ENCODE results near the gene USP38.

DNA sequence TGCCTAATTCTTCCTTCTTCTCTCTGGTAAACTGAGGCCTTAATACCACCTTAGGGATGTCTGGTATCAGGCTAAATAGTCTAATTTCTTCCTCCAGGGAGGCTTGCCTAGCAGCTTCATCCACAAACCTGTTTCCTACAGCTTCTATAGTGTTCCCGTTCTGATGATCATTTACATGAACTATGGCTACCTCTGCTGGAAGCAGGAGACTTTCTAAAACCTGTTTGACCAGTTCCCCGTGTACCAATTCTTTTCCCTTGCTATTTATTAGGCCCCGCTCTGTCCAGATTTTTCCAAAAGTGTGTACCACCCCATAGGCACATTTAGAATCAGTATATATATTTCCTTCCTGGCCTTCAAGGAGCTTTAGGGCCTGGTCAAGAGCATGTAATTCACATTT lies 5.8 kb upstream of the USP38 start:
- TF ChIP-seq CEBPB (IDR thresholded peaks at IDR 0.05; ENCODE audit: low read depth): no peak
- no peak for TF ChIP-seq POLR2A (IDR thresholded peaks at IDR 0.05; ENCODE audit: borderline replicate concordance, extremely low read depth, insufficient read depth, insufficient read length)
- TF ChIP-seq EZH2 (IDR thresholded peaks at IDR 0.05): no peak
- TF ChIP-seq SIN3A (IDR thresholded peaks at IDR 0.05; ENCODE audit: low read depth): no peak
- TF ChIP-seq, protein P1, sequence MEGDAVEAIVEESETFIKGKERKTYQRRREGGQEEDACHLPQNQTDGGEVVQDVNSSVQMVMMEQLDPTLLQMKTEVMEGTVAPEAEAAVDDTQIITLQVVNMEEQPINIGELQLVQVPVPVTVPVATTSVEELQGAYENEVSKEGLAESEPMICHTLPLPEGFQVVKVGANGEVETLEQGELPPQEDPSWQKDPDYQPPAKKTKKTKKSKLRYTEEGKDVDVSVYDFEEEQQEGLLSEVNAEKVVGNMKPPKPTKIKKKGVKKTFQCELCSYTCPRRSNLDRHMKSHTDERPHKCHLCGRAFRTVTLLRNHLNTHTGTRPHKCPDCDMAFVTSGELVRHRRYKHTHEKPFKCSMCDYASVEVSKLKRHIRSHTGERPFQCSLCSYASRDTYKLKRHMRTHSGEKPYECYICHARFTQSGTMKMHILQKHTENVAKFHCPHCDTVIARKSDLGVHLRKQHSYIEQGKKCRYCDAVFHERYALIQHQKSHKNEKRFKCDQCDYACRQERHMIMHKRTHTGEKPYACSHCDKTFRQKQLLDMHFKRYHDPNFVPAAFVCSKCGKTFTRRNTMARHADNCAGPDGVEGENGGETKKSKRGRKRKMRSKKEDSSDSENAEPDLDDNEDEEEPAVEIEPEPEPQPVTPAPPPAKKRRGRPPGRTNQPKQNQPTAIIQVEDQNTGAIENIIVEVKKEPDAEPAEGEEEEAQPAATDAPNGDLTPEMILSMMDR (IDR thresholded peaks at IDR 0.05 in 2 of 3, conservative IDR thresholded peaks at IDR 0.05 in 1 of 3; ENCODE audit: borderline replicate concordance in 1 of 3, insufficient read depth in 1 of 3, low read depth in 2 of 3, low read length in 2 of 3): no peak
- no peak for TF ChIP-seq SRF (IDR thresholded peaks at IDR 0.05; ENCODE audit: low read depth)
- TF ChIP-seq YY1 (IDR thresholded peaks at IDR 0.05; ENCODE audit: extremely low read depth, insufficient replicate concordance, low read depth, low read length): no peak
- TF ChIP-seq EZH2phosphoT487 (IDR thresholded peaks at IDR 0.05; ENCODE audit: borderline replicate concordance): no peak
- TF ChIP-seq, protein P2, sequence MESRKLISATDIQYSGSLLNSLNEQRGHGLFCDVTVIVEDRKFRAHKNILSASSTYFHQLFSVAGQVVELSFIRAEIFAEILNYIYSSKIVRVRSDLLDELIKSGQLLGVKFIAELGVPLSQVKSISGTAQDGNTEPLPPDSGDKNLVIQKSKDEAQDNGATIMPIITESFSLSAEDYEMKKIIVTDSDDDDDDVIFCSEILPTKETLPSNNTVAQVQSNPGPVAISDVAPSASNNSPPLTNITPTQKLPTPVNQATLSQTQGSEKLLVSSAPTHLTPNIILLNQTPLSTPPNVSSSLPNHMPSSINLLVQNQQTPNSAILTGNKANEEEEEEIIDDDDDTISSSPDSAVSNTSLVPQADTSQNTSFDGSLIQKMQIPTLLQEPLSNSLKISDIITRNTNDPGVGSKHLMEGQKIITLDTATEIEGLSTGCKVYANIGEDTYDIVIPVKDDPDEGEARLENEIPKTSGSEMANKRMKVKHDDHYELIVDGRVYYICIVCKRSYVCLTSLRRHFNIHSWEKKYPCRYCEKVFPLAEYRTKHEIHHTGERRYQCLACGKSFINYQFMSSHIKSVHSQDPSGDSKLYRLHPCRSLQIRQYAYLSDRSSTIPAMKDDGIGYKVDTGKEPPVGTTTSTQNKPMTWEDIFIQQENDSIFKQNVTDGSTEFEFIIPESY (IDR thresholded peaks at IDR 0.05; ENCODE audit: extremely low read depth, insufficient replicate concordance, low read length): no peak
- TF ChIP-seq POLR2AphosphoS5 (IDR thresholded peaks at IDR 0.05; ENCODE audit: low read depth, low read length): no peak
- TF ChIP-seq EGR1 (IDR thresholded peaks at IDR 0.05; ENCODE audit: low read depth): no peak
- no peak for TF ChIP-seq TCF7L2 (IDR thresholded peaks at IDR 0.05; ENCODE audit: borderline replicate concordance, extremely low read depth, insufficient read depth, insufficient read length)
- TF ChIP-seq ELF1 (IDR thresholded peaks at IDR 0.05; ENCODE audit: borderline replicate concordance, low read depth): no peak
